HEK293 (cell line): ENCODE measurements around the gene ERCC3.

ENCODE experiments used
- BCL11A ChIP-seq: fragments of 450-650 bp; formaldehyde crosslinking; IDR thresholded peaks from 2 replicates; pipeline ENCODE4 v1.5.1; 2016; ENCODE audit warnings: low read depth, missing biosample characterization, missing genetic modification characterization
- HOXD13 ChIP-seq: sonication (generic); formaldehyde crosslinking; IDR thresholded peaks from 2 replicates; pipeline ENCODE4 v1.8.0; 2022; ENCODE audit warnings: missing genetic modification reagents, borderline replicate concordance
- SP2 ChIP-seq: fragments of 450-650 bp; formaldehyde crosslinking; IDR thresholded peaks from 2 replicates; pipeline ENCODE4 v1.5.1; 2016; ENCODE audit warnings: missing biosample characterization, missing genetic modification characterization
- WT1 ChIP-seq: fragments of 450-650 bp; formaldehyde crosslinking; IDR thresholded peaks from 2 replicates; pipeline ENCODE4 v1.5.1; 2016; ENCODE audit warnings: missing biosample characterization, missing genetic modification characterization
- ZBTB48 ChIP-seq: fragments of 450-650 bp; formaldehyde crosslinking; IDR thresholded peaks from 2 replicates; pipeline ENCODE4 v1.5.1; 2016; ENCODE audit warnings: missing biosample characterization, missing genetic modification characterization
- ZFP37 ChIP-seq: fragments of 450-650 bp; formaldehyde crosslinking; IDR thresholded peaks from 2 replicates; pipeline ENCODE4 v1.5.1; 2016; ENCODE audit warnings: missing biosample characterization, missing genetic modification characterization
- ZNF112 ChIP-seq: fragments of 450-650 bp; formaldehyde crosslinking; IDR thresholded peaks from 2 replicates; pipeline ENCODE4 v1.5.0; 2017; ENCODE audit warnings: missing biosample characterization, missing genetic modification characterization
- ZNF114 ChIP-seq: fragments of 450-650 bp; formaldehyde crosslinking; IDR thresholded peaks from 2 replicates; pipeline ENCODE4 v1.5.0; 2017; ENCODE audit warnings: missing biosample characterization, missing genetic modification characterization
- ZNF155 ChIP-seq: fragments of 450-650 bp; formaldehyde crosslinking; IDR thresholded peaks from 2 replicates; pipeline ENCODE4 v1.5.1; 2016; ENCODE audit warnings: missing biosample characterization, missing genetic modification characterization
- ZNF157 ChIP-seq: fragments of 450-650 bp; formaldehyde crosslinking; IDR thresholded peaks from 2 replicates; pipeline ENCODE4 v1.5.1; 2016; ENCODE audit warnings: missing biosample characterization, missing genetic modification characterization
- ZNF19 ChIP-seq: fragments of 450-650 bp; formaldehyde crosslinking; IDR thresholded peaks from 2 replicates; pipeline ENCODE4; 2016; ENCODE audit warnings: missing biosample characterization, missing genetic modification characterization, low read depth
- ZNF202 ChIP-seq: fragments of 450-650 bp; formaldehyde crosslinking; IDR thresholded peaks from 2 replicates; pipeline ENCODE4 v1.5.1; 2016; ENCODE audit warnings: missing biosample characterization, missing genetic modification characterization, borderline replicate concordance
- ZNF221 ChIP-seq: fragments of 450-650 bp; formaldehyde crosslinking; IDR thresholded peaks from 2 replicates; pipeline ENCODE4 v1.5.1; 2017; ENCODE audit warnings: missing biosample characterization, missing genetic modification characterization, borderline replicate concordance
- ZNF292 ChIP-seq: fragments of 450-650 bp; formaldehyde crosslinking; IDR thresholded peaks from 2 replicates; pipeline ENCODE4 v1.5.1; 2016; ENCODE audit warnings: low read depth, missing biosample characterization, missing genetic modification characterization, borderline replicate concordance
- ZNF335 ChIP-seq: fragments of 450-650 bp; formaldehyde crosslinking; conservative IDR thresholded peaks from 2 replicates; pipeline ENCODE4 v1.5.1; 2016; ENCODE audit warnings: missing biosample characterization, missing genetic modification characterization
- ZNF350 ChIP-seq: fragments of 450-650 bp; formaldehyde crosslinking; IDR thresholded peaks from 2 replicates; pipeline ENCODE4 v1.5.0; 2017; ENCODE audit warnings: missing biosample characterization, mild to moderate bottlenecking, missing genetic modification characterization
- ZNF37A ChIP-seq: fragments of 450-650 bp; IDR thresholded peaks from 2 replicates; pipeline ENCODE4 v1.5.1; 2018; ENCODE audit warnings: missing biosample characterization, missing genetic modification characterization
- ZNF433 ChIP-seq: fragments of 450-650 bp; formaldehyde crosslinking; IDR thresholded peaks from 2 replicates; pipeline ENCODE4 v1.5.1; 2016; ENCODE audit warnings: missing biosample characterization, missing genetic modification characterization, low read depth
- ZNF449 ChIP-seq: fragments of 450-650 bp; formaldehyde crosslinking; IDR thresholded peaks from 2 replicates; pipeline ENCODE4 v1.5.1; 2017; ENCODE audit warnings: missing biosample characterization, mild to moderate bottlenecking, missing genetic modification characterization, moderate library complexity
- ZNF501 ChIP-seq: fragments of 450-650 bp; formaldehyde crosslinking; IDR thresholded peaks from 2 replicates; pipeline ENCODE4 v1.5.1; 2016; ENCODE audit warnings: missing biosample characterization, missing genetic modification characterization
- ZNF558 ChIP-seq: fragments of 450-650 bp; formaldehyde crosslinking; IDR thresholded peaks from 2 replicates; pipeline ENCODE4 v1.5.1; 2016; ENCODE audit warnings: missing biosample characterization, missing genetic modification characterization
- ZNF561 ChIP-seq: fragments of 450-650 bp; IDR thresholded peaks from 2 replicates; pipeline ENCODE4 v1.5.1; 2018; ENCODE audit warnings: missing biosample characterization, missing genetic modification characterization, borderline replicate concordance
- ZNF571 ChIP-seq: fragments of 450-650 bp; formaldehyde crosslinking; IDR thresholded peaks from 2 replicates; pipeline ENCODE4 v1.5.0; 2017; ENCODE audit warnings: missing biosample characterization, missing genetic modification characterization
- ZNF596 ChIP-seq: fragments of 450-650 bp; IDR thresholded peaks from 2 replicates; pipeline ENCODE4 v1.5.0; 2018; ENCODE audit warnings: missing biosample characterization, mild to moderate bottlenecking, missing genetic modification characterization, moderate library complexity
- ZNF621 ChIP-seq: fragments of 450-650 bp; formaldehyde crosslinking; IDR thresholded peaks from 2 replicates; pipeline ENCODE4 v1.5.1; 2017; ENCODE audit warnings: missing biosample characterization, missing genetic modification characterization
- ZNF626 ChIP-seq: fragments of 450-650 bp; sonication (Bioruptor Pico); formaldehyde crosslinking; IDR thresholded peaks from 2 replicates; pipeline ENCODE4 v1.5.1; 2018; ENCODE audit warnings: missing biosample characterization, missing genetic modification characterization, inconsistent platforms
- ZNF658 ChIP-seq: fragments of 450-650 bp; formaldehyde crosslinking; IDR thresholded peaks from 2 replicates; pipeline ENCODE4; 2016; ENCODE audit warnings: missing biosample characterization, missing genetic modification characterization
- ZNF677 ChIP-seq: fragments of 450-650 bp; IDR thresholded peaks from 2 replicates; pipeline ENCODE4 v1.5.0; 2018; ENCODE audit warnings: missing biosample characterization, mild to moderate bottlenecking, missing genetic modification characterization, moderate library complexity
- ZNF776 ChIP-seq: fragments of 450-650 bp; formaldehyde crosslinking; IDR thresholded peaks from 2 replicates; pipeline ENCODE4 v1.5.0; 2017; ENCODE audit warnings: missing biosample characterization, missing genetic modification characterization, borderline replicate concordance
- ZNF830 ChIP-seq: fragments of 450-650 bp; IDR thresholded peaks from 2 replicates; pipeline ENCODE4 v1.5.0; 2018; ENCODE audit warnings: missing biosample characterization, missing genetic modification characterization, low read depth, mild to moderate bottlenecking, moderate library complexity
- ZNF837 ChIP-seq: fragments of 450-650 bp; formaldehyde crosslinking; IDR thresholded peaks from 2 replicates; pipeline ENCODE4 v1.5.1; 2016; ENCODE audit warnings: missing biosample characterization, missing genetic modification characterization
- ZSCAN16 ChIP-seq: fragments of 450-650 bp; formaldehyde crosslinking; IDR thresholded peaks from 2 replicates; pipeline ENCODE4 v1.5.1; 2016; ENCODE audit warnings: missing biosample characterization, missing genetic modification characterization
- TF ChIP-seq, protein P1 (sequence below): fragments of 450-650 bp; formaldehyde crosslinking; IDR thresholded peaks from 2 replicates; pipeline ENCODE4 v1.5.1; 2016; ENCODE audit warnings: missing biosample characterization, missing genetic modification characterization
- TF ChIP-seq, protein P2 (sequence below): fragments of 450-650 bp; formaldehyde crosslinking; IDR thresholded peaks from 2 replicates; pipeline ENCODE4 v1.5.1; 2016; ENCODE audit warnings: missing biosample characterization, missing genetic modification characterization, borderline replicate concordance
- TF ChIP-seq, protein P3 (sequence below): fragments of 450-650 bp; formaldehyde crosslinking; IDR thresholded peaks from 2 replicates; pipeline ENCODE4 v1.5.1; 2017; ENCODE audit warnings: missing biosample characterization, missing genetic modification characterization

Gene ERCC3

GRCh38 chr2:127226520-127227263, 67.3 kb downstream of the ERCC3 start (continued):
- TF ChIP-seq, protein P1, sequence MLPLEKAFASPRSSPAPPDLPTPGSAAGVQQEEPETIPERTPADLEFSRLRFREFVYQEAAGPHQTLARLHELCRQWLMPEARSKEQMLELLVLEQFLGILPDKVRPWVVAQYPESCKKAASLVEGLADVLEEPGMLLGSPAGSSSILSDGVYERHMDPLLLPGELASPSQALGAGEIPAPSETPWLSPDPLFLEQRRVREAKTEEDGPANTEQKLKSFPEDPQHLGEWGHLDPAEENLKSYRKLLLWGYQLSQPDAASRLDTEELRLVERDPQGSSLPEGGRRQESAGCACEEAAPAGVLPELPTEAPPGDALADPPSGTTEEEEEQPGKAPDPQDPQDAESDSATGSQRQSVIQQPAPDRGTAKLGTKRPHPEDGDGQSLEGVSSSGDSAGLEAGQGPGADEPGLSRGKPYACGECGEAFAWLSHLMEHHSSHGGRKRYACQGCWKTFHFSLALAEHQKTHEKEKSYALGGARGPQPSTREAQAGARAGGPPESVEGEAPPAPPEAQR = no peak
- TF ChIP-seq ZNF292 (tag by site-specific recombination) (no peak), ZNF558 (peak; percentile 51; the same call in 1 of the 2 replicates), ZNF621 (tag by site-specific recombination) (no peak), ZNF449 (tag by site-specific recombination) (peak; percentile 91; the same call in 1 of the 2 replicates), ZNF155 (tag by site-specific recombination) (no peak), ZNF837 (no peak), ZNF202 (tag by site-specific recombination) (no peak), WT1 (peak; percentile 66), ZNF157 (no peak), ZNF677 (tag by site-specific recombination) (no peak), ZSCAN16 (tag by site-specific recombination) (no peak), ZNF114 (no peak), BCL11A (no peak), ZNF596 (tag by site-specific recombination) (0 out of 2 replicates have a peak, but pooled peaks have one; percentile 34), ZNF626 (tag by site-specific recombination) (no peak), ZNF19 (no peak), ZNF112 (tag by site-specific recombination) (no peak), ZNF221 (tag by site-specific recombination) (no peak), ZNF350 (tag by site-specific recombination) (no peak), ZNF658 (no peak), ZNF561 (tag by site-specific recombination) (peak; percentile 68; the same call in 1 of the 2 replicates), ZNF830 (tag by site-specific recombination) (no peak), ZFP37 (tag by site-specific recombination) (no peak), HOXD13 (CRISPR knock-in tag) (no peak), ZNF335 (tag by site-specific recombination) (peak; percentile 97), ZNF37A (tag by site-specific recombination) (no peak), ZNF776 (tag by site-specific recombination) (no peak), ZBTB48 (no peak), ZNF433 (no peak), SP2 (no peak), ZNF501 (tag by site-specific recombination) (no peak), ZNF571 (no peak)
- TF ChIP-seq, protein P2, sequence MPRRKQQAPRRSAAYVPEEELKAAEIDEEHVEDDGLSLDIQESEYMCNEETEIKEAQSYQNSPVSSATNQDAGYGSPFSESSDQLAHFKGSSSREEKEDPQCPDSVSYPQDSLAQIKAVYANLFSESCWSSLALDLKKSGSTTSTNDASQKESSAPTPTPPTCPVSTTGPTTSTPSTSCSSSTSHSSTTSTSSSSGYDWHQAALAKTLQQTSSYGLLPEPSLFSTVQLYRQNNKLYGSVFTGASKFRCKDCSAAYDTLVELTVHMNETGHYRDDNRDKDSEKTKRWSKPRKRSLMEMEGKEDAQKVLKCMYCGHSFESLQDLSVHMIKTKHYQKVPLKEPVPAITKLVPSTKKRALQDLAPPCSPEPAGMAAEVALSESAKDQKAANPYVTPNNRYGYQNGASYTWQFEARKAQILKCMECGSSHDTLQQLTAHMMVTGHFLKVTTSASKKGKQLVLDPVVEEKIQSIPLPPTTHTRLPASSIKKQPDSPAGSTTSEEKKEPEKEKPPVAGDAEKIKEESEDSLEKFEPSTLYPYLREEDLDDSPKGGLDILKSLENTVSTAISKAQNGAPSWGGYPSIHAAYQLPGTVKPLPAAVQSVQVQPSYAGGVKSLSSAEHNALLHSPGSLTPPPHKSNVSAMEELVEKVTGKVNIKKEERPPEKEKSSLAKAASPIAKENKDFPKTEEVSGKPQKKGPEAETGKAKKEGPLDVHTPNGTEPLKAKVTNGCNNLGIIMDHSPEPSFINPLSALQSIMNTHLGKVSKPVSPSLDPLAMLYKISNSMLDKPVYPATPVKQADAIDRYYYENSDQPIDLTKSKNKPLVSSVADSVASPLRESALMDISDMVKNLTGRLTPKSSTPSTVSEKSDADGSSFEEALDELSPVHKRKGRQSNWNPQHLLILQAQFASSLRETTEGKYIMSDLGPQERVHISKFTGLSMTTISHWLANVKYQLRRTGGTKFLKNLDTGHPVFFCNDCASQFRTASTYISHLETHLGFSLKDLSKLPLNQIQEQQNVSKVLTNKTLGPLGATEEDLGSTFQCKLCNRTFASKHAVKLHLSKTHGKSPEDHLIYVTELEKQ (tag by site-specific recombination) = peak; percentile 54; the same call in 1 of the 2 replicates
- TF ChIP-seq, protein P3, sequence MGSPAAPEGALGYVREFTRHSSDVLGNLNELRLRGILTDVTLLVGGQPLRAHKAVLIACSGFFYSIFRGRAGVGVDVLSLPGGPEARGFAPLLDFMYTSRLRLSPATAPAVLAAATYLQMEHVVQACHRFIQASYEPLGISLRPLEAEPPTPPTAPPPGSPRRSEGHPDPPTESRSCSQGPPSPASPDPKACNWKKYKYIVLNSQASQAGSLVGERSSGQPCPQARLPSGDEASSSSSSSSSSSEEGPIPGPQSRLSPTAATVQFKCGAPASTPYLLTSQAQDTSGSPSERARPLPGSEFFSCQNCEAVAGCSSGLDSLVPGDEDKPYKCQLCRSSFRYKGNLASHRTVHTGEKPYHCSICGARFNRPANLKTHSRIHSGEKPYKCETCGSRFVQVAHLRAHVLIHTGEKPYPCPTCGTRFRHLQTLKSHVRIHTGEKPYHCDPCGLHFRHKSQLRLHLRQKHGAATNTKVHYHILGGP (tag by site-specific recombination) = no peak
